Neural cell (in vitro differentiated cells): ENCODE measurements around the gene CCSER2.

Experiments used
- EZH2 ChIP-seq: fragments of 200-600, 300-800 bp; shearing (Covaris generic), sonication (generic); IDR thresholded peaks from 2 replicates; pipeline ENCODE4 v1.6.1; 2014; ENCODE audit warnings: antibody characterized with exemption, low read length, borderline replicate concordance, mild to moderate bottlenecking; ENCODE audit not compliant: insufficient read depth, poor library complexity, severe bottlenecking
- TF ChIP-seq, protein P1 (sequence below): fragments of 450-650 bp; IDR thresholded peaks from 2 replicates; pipeline ENCODE4 v1.5.1; 2014; ENCODE audit warnings: antibody characterized with exemption, mild to moderate bottlenecking, moderate library complexity; ENCODE audit not compliant: poor library complexity, severe bottlenecking

DNA sequence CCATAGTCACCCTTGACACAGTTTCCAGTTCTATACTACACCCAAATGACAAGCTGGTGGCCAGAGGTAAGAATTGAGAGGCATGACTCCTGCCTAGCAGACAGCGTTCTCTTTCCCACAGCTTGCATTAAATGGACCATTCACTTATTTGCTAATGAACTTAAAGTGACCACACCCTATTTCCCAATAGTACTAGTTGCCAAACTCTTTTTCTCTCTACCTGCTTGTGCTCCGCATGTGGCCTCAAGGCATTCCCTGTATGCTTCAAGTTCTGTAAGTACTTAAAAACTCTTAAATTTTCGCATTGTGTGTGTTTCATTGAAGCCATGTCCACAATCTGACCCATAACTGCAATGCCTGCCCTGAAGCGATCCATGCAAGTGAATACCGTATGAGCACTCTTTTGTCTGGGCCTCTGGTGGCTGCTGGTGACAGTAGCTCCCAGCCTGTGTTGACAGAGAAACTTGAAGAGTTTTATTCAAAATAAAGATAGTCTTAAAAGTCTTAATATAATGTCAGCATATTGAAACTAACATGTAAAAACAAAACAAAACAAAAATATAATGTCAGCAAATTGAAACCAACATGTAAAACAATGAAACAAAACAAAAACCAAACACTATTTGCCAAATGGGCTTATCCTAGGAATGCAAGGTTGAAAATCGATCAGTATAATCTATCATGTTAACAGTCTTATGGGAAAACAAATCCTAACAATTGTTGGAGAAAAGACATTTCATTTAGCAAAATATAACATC lies 73.6 kb downstream of the CCSER2 start:
- TF ChIP-seq, protein P1, sequence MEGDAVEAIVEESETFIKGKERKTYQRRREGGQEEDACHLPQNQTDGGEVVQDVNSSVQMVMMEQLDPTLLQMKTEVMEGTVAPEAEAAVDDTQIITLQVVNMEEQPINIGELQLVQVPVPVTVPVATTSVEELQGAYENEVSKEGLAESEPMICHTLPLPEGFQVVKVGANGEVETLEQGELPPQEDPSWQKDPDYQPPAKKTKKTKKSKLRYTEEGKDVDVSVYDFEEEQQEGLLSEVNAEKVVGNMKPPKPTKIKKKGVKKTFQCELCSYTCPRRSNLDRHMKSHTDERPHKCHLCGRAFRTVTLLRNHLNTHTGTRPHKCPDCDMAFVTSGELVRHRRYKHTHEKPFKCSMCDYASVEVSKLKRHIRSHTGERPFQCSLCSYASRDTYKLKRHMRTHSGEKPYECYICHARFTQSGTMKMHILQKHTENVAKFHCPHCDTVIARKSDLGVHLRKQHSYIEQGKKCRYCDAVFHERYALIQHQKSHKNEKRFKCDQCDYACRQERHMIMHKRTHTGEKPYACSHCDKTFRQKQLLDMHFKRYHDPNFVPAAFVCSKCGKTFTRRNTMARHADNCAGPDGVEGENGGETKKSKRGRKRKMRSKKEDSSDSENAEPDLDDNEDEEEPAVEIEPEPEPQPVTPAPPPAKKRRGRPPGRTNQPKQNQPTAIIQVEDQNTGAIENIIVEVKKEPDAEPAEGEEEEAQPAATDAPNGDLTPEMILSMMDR: no peak
- no peak for TF ChIP-seq EZH2
